SIG-M5 treated with dmso at 0.1 percent for 504 hours (cell line): ENCODE measurements around the gene SRRM3.
"Not testable (repeated sequence)": the region's sequence is repeated elsewhere in the genome, so short reads cannot be mapped to it uniquely, and the experiment has no call there.

Source experiments
- DNase-seq: peaks from one replicate; lab custom pipeline; 2025; ENCODE audit not compliant: unreplicated experiment; lab: John Stamatoyannopoulos, UW

The SRRM3 gene

DNA sequence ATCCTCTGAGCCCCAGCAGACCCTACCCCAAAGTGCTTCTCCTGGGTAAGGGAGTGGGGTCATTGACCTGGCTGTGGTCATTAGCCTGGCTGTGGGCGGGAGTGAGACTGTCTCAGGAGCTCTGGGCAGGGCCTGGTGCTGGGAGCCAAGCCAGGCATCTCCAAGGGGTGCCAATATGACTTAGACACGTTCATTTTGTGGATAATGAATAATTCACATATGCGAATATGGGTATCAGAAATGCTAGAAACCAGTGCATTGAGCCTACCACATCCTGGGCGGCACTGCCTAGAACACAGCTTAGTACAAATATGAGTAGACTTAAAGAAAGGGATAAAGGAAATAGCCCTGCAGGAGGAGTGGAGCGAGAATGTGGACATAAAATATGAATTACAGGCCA, 14.4 kb upstream of the SRRM3 start:
- DNase-seq, result no peak

DNA sequence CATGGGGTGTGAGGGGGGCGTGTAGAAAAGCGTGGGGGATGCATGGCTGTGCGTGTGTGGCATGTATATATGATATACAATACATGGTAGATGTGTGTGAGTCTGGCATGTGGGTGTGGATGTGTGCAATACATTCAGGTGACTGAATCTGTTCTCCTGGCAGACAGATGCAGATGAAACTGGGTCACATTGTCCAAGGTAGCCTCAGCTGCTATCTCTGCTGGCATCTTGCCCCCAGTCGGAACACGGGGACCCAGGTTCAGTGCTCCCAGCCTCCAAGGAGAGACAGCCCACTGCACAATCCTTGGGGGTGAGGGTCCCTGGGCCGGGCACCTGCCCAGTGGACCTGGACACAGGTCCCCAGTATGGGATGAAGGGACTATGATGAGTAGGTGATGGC, 12.4 kb upstream of the SRRM3 start:
- DNase-seq, result no peak

DNA sequence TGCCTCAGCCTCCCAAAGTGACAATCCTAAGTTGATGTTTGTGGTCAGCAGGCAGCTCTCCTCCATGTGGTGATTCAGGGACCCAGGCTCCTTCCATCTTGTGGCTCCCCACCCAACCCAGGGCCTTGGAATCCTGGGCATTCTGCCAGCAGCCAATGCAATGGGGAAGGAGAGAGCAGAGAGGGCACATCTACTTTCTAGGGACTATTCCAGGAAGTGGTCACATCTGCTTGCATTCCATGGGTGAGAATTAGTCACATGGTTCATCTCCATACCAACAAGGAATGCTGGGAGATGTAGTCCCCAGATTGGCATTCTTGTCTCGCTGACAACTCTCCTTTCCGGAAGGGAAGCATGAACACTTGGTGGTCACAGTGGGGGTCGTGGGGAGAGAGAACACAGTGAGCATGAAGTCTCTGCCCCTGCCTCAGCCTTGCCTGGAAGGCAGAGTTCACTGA, 9.9 kb upstream of the SRRM3 start:
- peak; percentile 51 for DNase-seq

DNA sequence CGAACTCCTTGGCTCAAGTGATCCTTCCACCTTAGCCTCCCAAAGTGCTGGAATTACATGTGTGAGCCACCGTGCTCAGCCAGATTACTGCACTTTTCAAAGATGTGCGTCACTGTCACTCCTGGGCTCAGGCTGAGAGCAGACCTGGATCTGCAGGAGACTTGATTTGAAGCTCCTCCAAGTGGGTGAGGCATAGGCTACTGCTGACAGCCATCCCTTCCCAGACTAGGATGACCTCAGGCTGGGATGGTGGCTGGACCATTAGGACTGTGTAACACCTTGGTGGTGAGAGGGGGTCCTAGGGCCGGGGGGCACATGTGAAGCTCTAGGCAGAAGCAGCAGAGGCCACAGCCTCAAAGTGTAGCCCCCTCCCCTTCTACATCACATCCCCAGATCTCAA, 8.2 kb upstream of the SRRM3 start:
- DNase-seq, result no peak

DNA sequence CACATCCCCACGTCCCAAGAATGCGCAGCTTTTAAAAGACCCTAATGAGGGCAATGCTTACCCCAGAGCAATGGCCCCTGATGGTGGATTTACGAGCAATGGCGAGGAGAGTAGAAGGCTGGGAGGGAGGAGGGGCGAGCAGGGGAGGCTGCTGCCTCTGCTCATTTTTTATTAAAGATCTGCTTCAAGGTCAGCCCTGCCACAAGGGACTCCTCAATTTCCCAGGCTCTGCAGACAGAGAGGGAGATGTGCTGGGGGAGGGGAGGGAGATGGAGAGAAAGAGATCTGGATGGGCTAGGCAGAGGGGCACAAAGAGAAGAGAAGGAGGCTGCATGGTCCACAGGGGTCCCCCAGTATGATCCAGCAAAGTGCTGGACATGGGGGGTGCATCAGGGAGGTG, 7.8 kb upstream of the SRRM3 start:
- DNase-seq, result no peak

DNA sequence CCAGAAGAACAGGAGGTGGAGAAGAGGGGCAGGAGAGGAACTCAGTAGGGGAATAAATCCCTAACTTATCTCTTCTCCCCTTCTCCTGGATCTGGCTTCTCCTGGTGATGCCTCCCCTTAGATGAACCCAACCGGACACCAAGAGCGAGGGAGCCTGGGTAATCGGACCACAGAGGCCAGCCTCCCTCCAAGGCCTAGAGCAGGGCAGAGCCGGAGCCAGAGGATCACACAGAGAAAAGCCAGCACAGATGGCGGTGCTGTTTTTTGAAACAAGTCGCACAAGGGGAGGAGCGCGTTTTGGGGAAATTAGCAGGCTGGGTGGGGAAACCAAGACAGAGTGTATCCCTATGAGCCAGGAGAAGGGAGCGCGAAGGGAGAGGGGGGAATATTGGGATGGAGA, 4.9 kb upstream of the SRRM3 start:
- no peak for DNase-seq

DNA sequence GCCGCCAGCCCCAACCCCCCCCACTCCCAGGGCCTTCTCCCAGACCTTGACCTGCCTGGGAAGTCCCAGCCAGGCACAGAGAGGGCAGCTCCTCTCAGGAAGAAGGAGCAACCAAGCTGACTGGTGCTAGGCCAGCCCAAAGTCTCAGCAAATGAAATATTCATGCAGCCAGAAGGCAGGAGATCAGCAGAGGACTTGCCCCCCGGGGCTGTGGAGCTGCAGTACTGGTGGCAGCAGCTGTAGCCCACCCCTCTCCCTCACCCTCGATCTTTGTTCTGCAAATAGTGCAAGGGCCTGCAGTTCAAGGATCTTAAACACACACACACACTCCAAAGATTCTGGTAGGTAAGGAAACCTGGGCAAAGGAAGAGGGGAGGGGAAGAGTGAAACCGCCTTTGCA, 3.5 kb upstream of the SRRM3 start:
- DNase-seq, result no peak

DNA sequence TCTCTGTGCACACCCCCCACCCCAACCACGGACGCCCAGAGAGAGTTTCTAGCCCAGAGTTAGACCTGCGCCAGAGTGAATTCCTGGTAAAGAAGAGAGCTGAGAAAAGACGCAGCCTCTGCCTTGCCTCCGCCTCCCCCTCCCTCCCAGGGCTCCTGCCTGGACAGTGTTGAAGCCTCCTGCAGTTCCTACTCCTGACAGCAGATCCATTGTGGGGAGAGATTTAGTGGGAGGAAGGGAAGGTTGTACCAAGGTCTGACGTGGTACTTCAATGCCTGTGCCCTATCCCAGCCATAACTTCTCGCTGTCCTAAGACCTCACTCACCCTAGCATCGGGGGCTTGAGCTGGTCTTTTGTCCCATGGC, 952 bp downstream of the SRRM3 start:
- DNase-seq, result no peak

DNA sequence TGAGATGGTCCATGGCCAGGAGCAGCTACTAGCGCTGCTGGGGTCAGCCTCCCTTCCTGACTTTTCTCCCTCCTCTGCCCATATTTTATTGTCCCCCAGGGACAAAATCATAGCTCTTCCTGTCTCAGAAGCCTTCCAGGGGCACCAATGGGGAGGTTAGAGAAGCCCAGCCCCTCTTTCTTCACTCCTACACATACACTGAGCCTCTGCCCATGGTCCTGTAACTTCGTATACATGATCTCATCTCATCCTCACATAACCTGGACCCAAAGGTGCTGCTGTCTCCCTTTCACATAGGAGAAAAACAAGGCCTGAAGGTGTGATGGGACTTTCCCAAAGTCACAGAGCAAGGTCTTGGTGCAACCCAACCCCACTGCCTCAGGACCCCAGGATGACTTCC, 2.5 kb downstream of the SRRM3 start:
- DNase-seq, result no peak

DNA sequence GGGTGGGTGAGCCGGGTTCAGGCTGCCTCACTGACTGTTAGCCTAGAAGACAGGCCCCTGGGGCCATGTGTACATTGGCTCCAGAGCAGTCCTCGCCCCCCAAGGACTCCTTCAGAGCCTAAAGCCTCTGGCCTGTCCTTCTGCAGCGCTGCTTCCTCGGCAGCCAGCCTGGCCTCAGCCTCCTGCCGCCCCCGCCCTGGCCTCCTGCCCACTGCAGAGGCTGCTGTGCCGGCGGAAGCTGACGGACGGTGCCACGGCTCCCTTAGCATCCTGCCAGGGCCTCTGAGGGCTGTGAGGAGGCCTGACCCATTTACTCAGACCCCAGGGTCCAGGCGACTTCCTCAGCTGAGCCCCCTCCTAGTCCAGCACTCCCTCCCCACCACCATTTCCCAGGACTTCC, 4.9 kb downstream of the SRRM3 start:
- no peak for DNase-seq

DNA sequence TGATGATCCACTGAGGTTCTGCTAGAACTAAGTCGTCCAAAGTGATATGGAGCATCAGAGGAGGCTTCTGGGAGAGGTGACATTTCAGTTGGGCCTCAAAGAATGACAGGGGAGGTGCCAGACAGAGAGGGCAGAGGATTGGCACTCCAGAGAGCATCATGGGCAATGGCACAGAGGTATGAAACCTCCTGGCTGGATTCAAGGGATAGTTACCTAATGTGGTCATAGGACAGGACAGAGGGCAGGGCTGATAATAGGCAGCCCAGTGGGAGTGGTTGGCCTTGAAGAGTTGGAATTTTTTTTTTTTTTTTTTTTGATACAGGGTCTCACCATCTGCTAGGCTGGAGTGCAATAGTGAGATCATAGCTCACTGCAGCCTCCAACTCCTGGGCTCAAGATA, 7.6 kb downstream of the SRRM3 start:
- DNase-seq, result no peak

DNA sequence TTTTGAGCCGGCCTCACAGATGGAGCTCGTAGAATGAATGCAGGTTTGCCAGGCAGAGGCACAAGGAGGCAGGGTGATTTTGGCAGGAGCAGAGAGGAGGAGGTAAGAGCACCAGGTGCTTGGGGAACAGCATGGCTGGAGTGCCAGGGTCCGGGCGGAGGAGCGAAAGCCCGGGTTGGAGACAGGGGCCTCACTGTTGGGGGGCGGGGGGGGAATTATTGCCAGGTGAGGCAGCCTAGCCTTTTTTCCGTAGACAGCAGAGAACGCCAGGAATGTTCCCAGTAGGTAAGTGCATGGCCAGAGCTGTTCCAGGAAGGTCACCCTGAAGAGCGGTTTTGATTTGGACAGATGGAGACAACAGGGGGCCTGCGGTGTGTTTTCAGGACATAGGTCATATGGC, 9.5 kb downstream of the SRRM3 start:
- DNase-seq, result no peak

DNA sequence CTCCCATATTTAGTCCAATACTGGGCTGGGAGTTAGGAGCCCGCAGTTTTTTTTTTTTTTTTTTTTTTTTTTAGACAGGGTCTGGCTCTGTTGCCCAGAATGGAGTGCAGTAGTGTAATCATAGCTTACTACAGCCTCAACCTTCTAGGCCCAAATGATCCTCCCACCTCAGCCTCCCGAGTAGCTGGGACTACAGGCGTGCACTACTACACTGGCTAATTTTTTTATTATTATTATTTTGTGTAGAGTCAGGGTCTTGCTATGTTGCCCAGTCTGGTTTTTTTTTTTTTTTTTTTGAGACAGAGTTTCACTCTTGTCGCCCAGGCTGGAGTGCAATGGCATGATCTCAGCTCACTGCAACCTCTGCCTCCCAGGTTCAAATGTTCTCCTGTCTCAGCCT, 13.7 kb downstream of the SRRM3 start:
- not testable (repeated sequence) for DNase-seq

DNA sequence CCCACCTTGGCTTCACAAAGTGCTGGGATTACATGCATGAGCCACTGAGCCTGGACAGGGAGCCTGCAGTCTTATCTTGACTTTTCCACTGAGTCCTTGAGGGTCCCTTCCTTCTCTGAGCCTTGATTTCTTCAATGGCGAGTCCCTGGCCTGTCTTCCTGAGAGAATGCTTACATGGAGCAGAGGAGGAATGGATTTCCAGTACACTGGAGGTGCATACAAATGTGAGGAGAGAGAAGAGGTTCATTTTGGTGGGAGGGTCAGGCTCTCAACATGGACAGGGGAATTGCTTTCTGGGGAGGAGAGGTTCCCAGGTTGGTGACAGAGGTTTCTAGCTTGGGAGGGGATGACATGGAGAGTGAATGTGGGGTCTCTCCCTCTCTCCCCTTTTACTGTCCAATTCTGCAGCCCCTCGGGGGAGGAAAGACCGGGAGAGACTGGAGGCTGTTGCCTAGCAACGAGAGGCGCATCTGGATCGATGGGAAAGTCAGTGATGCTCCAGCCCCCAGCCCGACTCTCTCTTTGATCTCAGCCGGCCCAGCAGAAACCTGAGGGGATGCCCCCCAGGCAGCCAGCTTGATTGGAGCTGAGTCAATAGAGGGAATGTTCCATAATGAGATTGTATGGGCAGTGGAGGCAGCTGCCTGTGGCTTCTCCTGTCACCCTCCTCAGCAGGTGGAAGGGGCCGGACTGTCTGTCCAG, 14.8 kb downstream of the SRRM3 start:
- DNase-seq, result no peak

DNA sequence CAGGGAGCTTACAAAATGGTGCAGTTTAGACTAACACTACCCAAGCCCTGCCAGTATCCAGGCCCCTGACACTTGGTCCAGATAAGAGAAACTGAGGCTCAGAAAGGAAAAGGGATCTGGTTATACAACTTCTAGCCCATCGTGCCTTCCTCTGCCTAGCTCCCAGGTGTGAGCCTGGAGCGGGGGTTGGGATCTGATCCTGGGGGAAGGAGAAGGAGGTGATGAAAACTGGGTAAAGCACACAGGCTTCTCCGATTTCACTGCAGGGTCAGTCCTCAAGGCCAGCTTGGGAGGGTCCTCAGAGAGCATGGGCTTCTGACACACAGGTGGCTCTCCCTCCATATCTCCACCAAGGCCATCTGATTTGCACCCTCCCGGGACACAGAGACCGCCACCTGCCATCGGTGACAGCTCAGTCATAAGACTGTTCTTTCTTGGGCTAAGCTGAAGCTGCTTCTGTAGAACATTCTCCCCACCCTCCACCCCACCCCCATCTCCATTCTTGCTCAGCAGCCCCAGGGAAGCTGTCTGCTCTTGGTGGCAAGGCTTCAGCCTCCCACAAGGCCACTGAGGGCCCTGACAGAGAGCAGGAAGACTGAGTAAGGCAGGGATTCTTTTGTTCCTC, 16.4 kb downstream of the SRRM3 start:
- DNase-seq, result no peak

DNA sequence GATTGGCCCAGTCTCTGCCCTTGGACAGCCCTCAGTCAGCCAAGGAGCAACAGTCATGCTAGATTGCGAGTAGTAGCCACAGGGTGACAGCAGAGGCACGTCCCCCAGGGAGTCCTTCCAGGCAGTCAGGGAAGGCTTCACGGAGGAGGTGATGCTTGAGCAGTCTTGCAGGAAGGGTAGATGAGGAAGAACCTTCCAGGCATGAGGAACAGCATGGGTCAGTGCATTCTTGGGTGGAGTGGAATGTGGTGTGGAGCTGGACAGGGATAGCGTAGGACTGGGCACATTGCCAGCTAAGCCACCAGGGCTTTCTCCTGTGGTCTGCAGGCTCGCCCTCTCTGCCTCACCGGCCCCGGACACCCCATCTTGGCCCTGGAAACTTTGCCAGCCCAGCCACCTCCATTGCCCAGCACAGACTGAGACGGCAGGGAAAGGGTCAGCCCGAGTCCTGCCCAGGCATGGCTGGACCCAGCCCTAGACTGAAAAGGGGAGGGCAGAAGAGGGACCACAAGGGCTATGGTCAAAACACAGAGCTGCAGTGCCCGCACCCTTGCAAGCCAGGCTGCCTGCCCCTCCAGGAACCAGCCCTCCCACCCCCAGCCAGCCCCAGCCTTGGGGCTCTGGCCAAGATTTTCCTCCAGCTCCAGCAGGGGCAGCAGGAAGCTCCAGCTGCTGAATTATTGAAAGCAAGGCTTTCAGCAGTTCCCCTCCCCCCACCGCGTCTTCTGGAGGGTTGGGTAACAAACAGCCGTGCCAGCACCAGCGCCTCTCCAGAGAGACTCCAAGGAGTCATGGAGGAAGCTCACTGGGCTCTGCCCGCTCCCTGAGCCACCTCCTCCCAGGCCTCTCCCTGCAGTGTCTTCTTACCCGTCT, 18.7 kb downstream of the SRRM3 start:
- peak; percentile 17 for DNase-seq

DNA sequence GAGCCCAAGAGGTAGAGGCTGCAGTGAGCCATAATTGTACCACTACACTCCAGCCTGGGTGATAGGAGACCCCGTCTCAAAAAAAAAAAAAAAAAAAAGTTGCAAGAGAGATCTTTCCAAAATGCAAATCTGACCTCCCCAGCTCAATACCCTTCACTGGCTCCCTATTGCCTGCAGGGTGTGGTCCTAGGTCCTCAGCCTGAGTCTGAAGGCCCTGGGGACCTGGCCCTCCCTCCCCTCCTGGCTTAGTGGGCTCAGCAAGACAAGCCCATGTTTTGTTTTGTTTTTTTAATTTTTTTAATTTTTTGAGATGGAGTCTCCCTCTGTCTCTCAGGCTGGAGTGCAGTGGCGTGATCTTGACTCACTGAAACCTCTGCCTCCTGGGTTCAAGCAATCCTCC, 20.6 kb downstream of the SRRM3 start:
- no peak for DNase-seq

DNA sequence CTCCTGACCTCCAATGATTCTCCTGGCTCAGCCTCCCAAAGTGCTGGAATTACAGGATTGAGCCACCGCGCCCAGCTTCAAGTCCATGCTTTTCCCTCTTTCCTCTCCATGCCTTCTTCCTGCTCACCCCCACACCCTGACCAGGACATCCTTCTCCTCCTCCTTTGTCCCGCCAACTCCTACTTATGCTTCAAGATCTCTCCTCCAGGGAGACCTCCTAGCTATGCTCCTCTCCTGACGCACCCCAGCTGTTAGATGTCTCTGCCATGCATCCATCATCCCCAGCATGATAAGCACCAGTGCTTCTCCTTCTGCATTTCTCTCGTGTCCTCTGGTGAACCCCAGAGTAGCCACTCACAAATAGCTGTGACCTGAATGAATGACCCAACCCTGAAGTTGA, 21.1 kb downstream of the SRRM3 start:
- DNase-seq, result no peak

DNA sequence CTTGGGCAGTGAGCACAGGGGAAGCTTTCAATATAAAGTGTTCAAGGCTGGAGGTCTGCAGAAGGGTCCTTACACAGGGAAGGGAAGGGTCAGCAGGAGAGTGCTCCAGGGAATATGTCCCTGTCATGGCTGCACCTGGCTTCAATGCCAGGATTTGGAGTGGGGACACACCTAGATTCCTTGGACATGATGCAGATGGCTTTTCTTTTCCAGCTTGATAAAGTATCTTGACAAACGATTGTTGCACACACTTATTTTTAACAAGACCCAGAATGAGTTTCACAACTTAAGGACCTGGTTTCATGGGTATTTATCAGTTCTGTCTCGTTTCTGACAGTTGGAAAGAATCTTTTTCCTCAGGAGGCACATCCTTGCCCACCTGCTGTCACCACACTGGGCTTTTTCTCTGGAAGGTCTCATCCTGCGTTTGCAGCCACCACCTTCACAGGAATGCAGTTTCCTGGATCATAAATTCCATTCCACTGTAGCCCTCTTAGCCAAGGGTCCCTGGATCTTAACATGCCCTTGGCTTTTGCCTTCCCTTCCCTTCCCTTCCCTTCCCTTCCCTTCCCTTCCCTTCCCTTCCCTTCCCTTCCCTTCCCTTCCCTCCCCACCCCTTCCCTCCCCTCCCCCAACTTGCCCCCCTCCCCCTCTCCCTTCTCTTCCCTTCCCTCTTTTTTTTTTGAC, 21.7 kb downstream of the SRRM3 start:
- DNase-seq, result no peak

DNA sequence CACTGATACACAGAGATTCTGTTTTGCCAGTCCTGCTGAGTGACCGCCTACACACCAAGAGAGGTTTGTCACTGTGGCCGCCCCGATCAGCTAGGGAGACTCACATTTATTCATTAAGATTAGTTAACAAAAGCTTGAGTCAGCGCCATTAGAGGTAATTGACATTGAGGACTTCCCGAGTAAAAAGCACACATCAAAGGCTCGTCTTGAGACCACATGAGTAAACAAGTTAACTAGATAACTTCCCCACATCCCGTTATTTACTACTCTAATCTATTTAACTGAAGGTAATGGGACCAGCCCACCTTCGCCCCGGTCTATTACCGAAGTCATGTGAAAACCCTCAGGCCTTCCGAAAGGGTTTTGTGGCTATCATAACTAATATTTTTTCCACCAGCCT, 23.0 kb downstream of the SRRM3 start:
- DNase-seq, result no peak

DNA sequence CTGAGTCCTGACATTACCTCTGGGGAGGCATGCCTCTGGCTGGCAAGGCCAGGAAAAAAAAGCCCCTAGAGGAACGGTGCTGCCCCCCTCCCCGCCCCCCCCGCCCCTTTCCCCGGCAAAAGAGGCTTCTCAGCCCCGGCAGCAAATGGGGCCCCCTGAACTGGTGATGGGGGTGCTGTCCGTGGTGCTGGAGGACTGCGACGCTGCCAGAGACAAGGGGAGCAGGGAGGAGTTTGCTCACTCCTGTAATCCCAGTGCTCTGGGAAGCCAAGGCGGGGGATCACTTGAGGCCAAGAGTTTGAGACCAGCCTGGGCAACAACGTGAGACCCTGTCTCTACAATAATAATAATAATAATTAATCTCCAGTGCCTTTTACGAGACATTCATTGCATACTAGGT, 23.7 kb downstream of the SRRM3 start:
- DNase-seq, result peak; percentile 39

DNA sequence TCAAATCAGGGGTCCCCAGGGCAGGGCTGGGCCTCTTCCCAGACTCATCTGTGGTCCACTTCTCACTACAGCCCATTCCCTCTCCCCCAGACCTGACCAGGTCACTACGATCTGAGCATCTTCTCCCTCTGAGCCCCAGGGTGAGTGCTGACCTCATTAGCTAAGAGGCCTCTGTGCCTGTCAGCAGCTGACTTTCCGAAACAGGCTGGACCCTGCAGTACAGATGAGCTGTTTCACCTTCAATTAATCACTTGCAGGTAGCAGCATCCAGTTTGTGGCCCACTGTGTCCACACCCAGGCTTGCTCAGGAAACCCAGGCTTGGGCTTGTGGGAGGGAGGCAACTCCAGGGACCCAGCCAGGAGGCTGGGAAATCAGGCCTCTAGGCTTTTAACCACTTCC, 24.3 kb downstream of the SRRM3 start:
- no peak for DNase-seq
